Fibroblast of villous mesenchyme (primary cell): ENCODE measurements around the gene PKMYT1. TPM values are rescaled to one million over a fixed set of nuclear protein-coding genes. Genes with fewer than 3 reads are reported as not detected.

Experiments
- DNase-seq: peaks from one replicate; pipeline ENCODE4 v3.0.0-alpha.2; 2010; ENCODE audit warnings: low read depth
- H3K4me3 ChIP-seq: 2 replicates; pipeline ENCODE4 v1.5.1; 2011; ENCODE audit warnings: low read depth, mild to moderate bottlenecking, low read length
- CTCF ChIP-seq: IDR thresholded peaks from 2 replicates; pipeline ENCODE4 v1.5.1; 2012; ENCODE audit warnings: low read depth, mild to moderate bottlenecking, low read length; ENCODE audit not compliant: insufficient read depth
- total RNA-seq: library from RNA; depleted of rRNA; stranded (reverse); fragments of >200 nt; gene quantifications from 2 replicates; pipeline ENCODE4 v1.2.3, GENCODE V29; 2012

Gene PKMYT1
- total RNA-seq, 1 donor: 6.9 TPM

GRCh38 chr16:2954656-2955381 is 25.4 kb downstream of the PKMYT1 start:
- no peak for TF ChIP-seq CTCF

GRCh38 chr16:2953706-2954627 is 26.3 kb downstream of the PKMYT1 start:
- no peak for DNase-seq
- no peak overlapping the region for H3K4me3 ChIP-seq
- TF ChIP-seq CTCF: no peak

More at GRCh38 chr16:2954656-2955381, 25.4 kb downstream of the PKMYT1 start:
- H3K4me3 ChIP-seq: no peak overlapping the region
- DNase-seq: no peak

- TF ChIP-seq CTCF: no peak
- H3K4me3 ChIP-seq: no peak overlapping the region
- DNase-seq: no peak
Measured at GRCh38 chr16:2952679-2953078, 27.6 kb downstream of the PKMYT1 start.

- DNase-seq: no peak
- no peak overlapping the region for H3K4me3 ChIP-seq
- no peak for TF ChIP-seq CTCF
Measured at GRCh38 chr16:2950773-2951172, 29.5 kb downstream of the PKMYT1 start.

- H3K4me3 ChIP-seq: no peak overlapping the region
- TF ChIP-seq CTCF: no peak
Measured at GRCh38 chr16:2950353-2950724, 29.9 kb downstream of the PKMYT1 start.

GRCh38 chr16:2949705-2950352 is 30.4 kb downstream of the PKMYT1 start:
- TF ChIP-seq CTCF: no peak

More at GRCh38 chr16:2950353-2950724, 29.9 kb downstream of the PKMYT1 start:
- DNase-seq: no peak

More at GRCh38 chr16:2949705-2950352, 30.4 kb downstream of the PKMYT1 start:
- no peak for DNase-seq
- no peak overlapping the region for H3K4me3 ChIP-seq
